HCT116 (cell line): Measurements from ENCODE around the gene BCAS4. TPM values are rescaled to one million over a fixed set of nuclear protein-coding genes. Genes with fewer than 3 reads are reported as not detected.

Experiments
- ATAC-seq: fragments of 200-7000 bp; cut with Tn5 transposase; 2 replicates; pipeline ENCODE4 v1.9.1; 2020; ENCODE audit warnings: mild to moderate bottlenecking, moderate library complexity
- BruUV-seq: library from RNA; stranded (reverse); fragments of 400-500 nt; replicated peaks from 2 replicates; lab custom pipeline; 2021; lab: Mats Ljungman, UMichigan
- CTCF ChIA-PET: fragments of 300-600 bp; sonication (Branson Sonifier 250); formaldehyde crosslinking; loops from one replicate; lab custom pipeline; 2021; ENCODE audit warnings: antibody characterized with exemption; lab: Charles Lee
- POLR2A ChIA-PET: fragments of 300-600, 350-600 bp; sonication (Branson Sonifier 250); formaldehyde crosslinking; loops from one replicate; lab custom pipeline; 2021; ENCODE audit warnings: antibody characterized with exemption; lab: Charles Lee
- RAD21 ChIA-PET, 2 experiments: fragments of 300-600 bp; sonication (Branson Sonifier 250); formaldehyde crosslinking; loops; one replicate each; lab custom pipeline; 2023; ENCODE audit warnings: low total read pairs in 2 of 2; ENCODE audit not compliant: uncharacterized antibody in 2 of 2, unreplicated experiment in 2 of 2, low non-redundant PET in 1 of 2; lab: Charles Lee
- DNase-seq: peaks from one replicate; pipeline ENCODE4 v3.0.0-alpha.2; 2010; ENCODE audit warnings: low read depth, low spot score
- H2AFZ ChIP-seq: fragments of 200-600 bp; shearing (Covaris generic), sonication (generic); 2 replicates; pipeline ENCODE4 v1.6.1; 2017; ENCODE audit warnings: low read depth, mixed run types, mixed read lengths, antibody characterized with exemption, low read length; ENCODE audit not compliant: poor library complexity, severe bottlenecking
- H3K27ac ChIP-seq: 2 replicates; pipeline ENCODE4 v1.5.1; 2012; ENCODE audit warnings: low read depth, low read length
- H3K27me3 ChIP-seq: fragments of 200-600 bp; sonication (generic); 2 replicates; pipeline ENCODE4 v1.6.1; 2016; ENCODE audit warnings: mixed run types, low read length, mixed read lengths; ENCODE audit not compliant: insufficient read depth
- H3K36me3 ChIP-seq, 2 experiments: fragments of 200-500 bp in 1 of 2; fragments of 200-600 bp in 1 of 2; sonication (Bioruptor generic) in 1 of 2; sonication (generic) in 1 of 2; 2 replicates each; pipeline versions ENCODE4 v1.5.1 to v1.6.1; 2014 to 2016; ENCODE audit warnings: low read length in 2 of 2, inconsistent platforms in 1 of 2, mixed read lengths in 1 of 2, mixed run types in 1 of 2; ENCODE audit not compliant: insufficient read depth in 2 of 2, control insufficient read depth in 1 of 2
- H3K4me1 ChIP-seq, 2 experiments: fragments of 200-600 bp in 1 of 2; sonication (generic) in 1 of 2; 2 replicates each; pipeline versions ENCODE4 v1.5.1 to v1.6.1; 2012 to 2017; ENCODE audit warnings: low read length in 2 of 2, inconsistent platforms in 1 of 2, mild to moderate bottlenecking in 1 of 2, mixed read lengths in 1 of 2, mixed run types in 1 of 2, moderate library complexity in 1 of 2; ENCODE audit not compliant: insufficient read depth in 2 of 2, control insufficient read depth in 1 of 2
- H3K4me2 ChIP-seq: fragments of 200-600 bp; sonication (generic); 2 replicates; pipeline ENCODE4 v1.6.1; 2017; ENCODE audit warnings: mixed run types, low read length, mixed read lengths
- H3K4me3 ChIP-seq, 2 experiments: fragments of 200-600 bp in 1 of 2; sonication (generic) in 1 of 2; replicated peaks in 1 of 2; 2 replicates each; pipeline ENCODE4 v1.5.1; 2011 to 2016; ENCODE audit warnings: low read length in 2 of 2, control low read depth in 1 of 2, low read depth in 1 of 2, mild to moderate bottlenecking in 1 of 2, mixed read lengths in 1 of 2, mixed run types in 1 of 2
- H3K79me2 ChIP-seq: fragments of 200-600 bp; sonication (generic); 2 replicates; pipeline ENCODE4 v1.6.1; 2017; ENCODE audit warnings: mild to moderate bottlenecking, mixed run types, low read length, moderate library complexity, mixed read lengths; ENCODE audit not compliant: insufficient read depth
- H3K9ac ChIP-seq: fragments of 200-600 bp; sonication (generic); 2 replicates; pipeline ENCODE4 v1.6.1; 2016; ENCODE audit warnings: low read length, mixed read lengths
- H3K9me2 ChIP-seq: fragments of 200-600 bp; sonication (generic), shearing (Covaris generic); 2 replicates; pipeline ENCODE4 v1.6.1; 2017; ENCODE audit warnings: mixed run types, mild to moderate bottlenecking, moderate library complexity; ENCODE audit not compliant: insufficient read depth
- H3K9me3 ChIP-seq, 2 experiments: fragments of 200-500 bp in 1 of 2; fragments of 200-600 bp in 1 of 2; sonication (Bioruptor generic) in 1 of 2; sonication (generic) in 1 of 2; 2 replicates each; pipeline ENCODE4 v1.6.1; 2014 to 2017; ENCODE audit warnings: low read length in 2 of 2, mixed read lengths in 2 of 2, inconsistent platforms in 1 of 2, low read depth in 1 of 2, mild to moderate bottlenecking in 1 of 2, mixed run types in 1 of 2, moderate library complexity in 1 of 2; ENCODE audit not compliant: control insufficient read depth in 1 of 2, insufficient read depth in 1 of 2
- H4K20me1 ChIP-seq: fragments of 200-600 bp; sonication (generic), shearing (Covaris generic); 2 replicates; pipeline ENCODE4 v1.6.1; 2017; ENCODE audit warnings: mixed run types, mild to moderate bottlenecking, moderate library complexity; ENCODE audit not compliant: insufficient read depth
- ATF3 ChIP-seq: IDR thresholded peaks from 2 replicates; pipeline ENCODE4 v1.6.1; 2012
- CBX3 ChIP-seq: IDR thresholded peaks from 2 replicates; pipeline ENCODE4 v1.6.1; 2012; ENCODE audit warnings: low read depth
- CEBPB ChIP-seq: IDR thresholded peaks from 2 replicates; pipeline ENCODE4 v1.6.1; 2012; ENCODE audit warnings: low read depth
- CTCF ChIP-seq, 3 experiments: fragments of 200-600 bp in 1 of 3; sonication (generic) in 1 of 3; IDR thresholded peaks in 2 of 3; conservative IDR thresholded peaks in 1 of 3; 2 replicates each; pipeline ENCODE4 v1.5.1; 2012 to 2017; ENCODE audit warnings: low read depth in 2 of 3, low read length in 2 of 3, antibody characterized with exemption in 1 of 3, borderline replicate concordance in 1 of 3, control low read depth in 1 of 3, mild to moderate bottlenecking in 1 of 3, mixed read lengths in 1 of 3, mixed run types in 1 of 3, moderate library complexity in 1 of 3; ENCODE audit not compliant: insufficient read depth in 1 of 3
- EGR1 ChIP-seq: IDR thresholded peaks from 2 replicates; pipeline ENCODE4 v1.6.1; 2012; ENCODE audit warnings: low read depth
- ELF1 ChIP-seq: IDR thresholded peaks from 2 replicates; pipeline ENCODE4 v1.6.1; 2012; ENCODE audit warnings: low read depth, borderline replicate concordance
- EZH2 ChIP-seq: fragments of 200-600 bp; sonication (generic); IDR thresholded peaks from 2 replicates; pipeline ENCODE4 v1.6.1; 2017; ENCODE audit warnings: antibody characterized with exemption, mixed run types
- EZH2phosphoT487 ChIP-seq: fragments of 200-600 bp; IDR thresholded peaks from 2 replicates; pipeline ENCODE4 v1.6.1; 2018; ENCODE audit warnings: antibody characterized with exemption, borderline replicate concordance
- FOSL1 ChIP-seq: IDR thresholded peaks from 2 replicates; pipeline ENCODE4 v1.6.1; 2012; ENCODE audit warnings: low read depth
- MAX ChIP-seq: IDR thresholded peaks from 2 replicates; pipeline ENCODE4 v1.6.1; 2012
- POLR2AphosphoS5 ChIP-seq: IDR thresholded peaks from 2 replicates; pipeline ENCODE4 v1.6.1; 2011; ENCODE audit warnings: mild to moderate bottlenecking, low read depth, low read length, moderate library complexity
- RAD21 ChIP-seq: IDR thresholded peaks from 2 replicates; pipeline ENCODE4 v1.6.1; 2012; ENCODE audit warnings: low read depth, mild to moderate bottlenecking
- REST ChIP-seq: IDR thresholded peaks from 2 replicates; pipeline ENCODE4 v1.6.1; 2012; ENCODE audit warnings: low read depth
- SIN3A ChIP-seq: IDR thresholded peaks from 2 replicates; pipeline ENCODE4 v1.6.1; 2012; ENCODE audit warnings: low read depth
- SP1 ChIP-seq: IDR thresholded peaks from 2 replicates; pipeline ENCODE4 v1.6.1; 2012; ENCODE audit warnings: low read depth
- TCF7L2 ChIP-seq: IDR thresholded peaks from 2 replicates; pipeline ENCODE4 v1.7.0; 2011; ENCODE audit warnings: borderline replicate concordance, inconsistent platforms; ENCODE audit not compliant: insufficient read depth, insufficient read length; ENCODE audit errors: extremely low read depth
- YY1 ChIP-seq: IDR thresholded peaks from 2 replicates; pipeline ENCODE4 v1.6.1; 2011; ENCODE audit warnings: low read length, low read depth, moderate library complexity, mild to moderate bottlenecking; ENCODE audit not compliant: insufficient replicate concordance; ENCODE audit errors: extremely low read depth
- ZNF274 ChIP-seq: fragments of 200-500 bp; sonication (Bioruptor generic); IDR thresholded peaks from 2 replicates; pipeline ENCODE4 v1.6.1; 2014; ENCODE audit warnings: mild to moderate bottlenecking, low read depth, low read length, inconsistent platforms
- intact Hi-C: fragments of 100-400 bp; cut with micrococcal nuclease; formaldehyde crosslinking; loops from 2 replicates; pipeline ENCODE4 v1.10.0; 2022
- total RNA-seq: library from RNA; stranded (reverse); gene quantifications from one replicate; pipeline ENCODE4 v1.2.1, GENCODE V29; 2021; ENCODE audit not compliant: unreplicated experiment

Gene BCAS4
- total RNA-seq, 1 experiment from 2014 or later: 18.9 TPM

- ChIA-PET RAD21 (interaction anchor here in 1 of 2 experiments (0.8 kb wide), 1 partner anchor 24 kb away, joined by 3 read pairs; no protein-coding TSS in a partner anchor), CTCF (interaction anchor here (0.6 to 4.5 kb wide), 10 partner anchors 22 to 217 kb away, joined by 3 to 106 read pairs (median 7); no protein-coding TSS in a partner anchor), POLR2A (interaction anchor here (1.0 to 1.8 kb wide), 2 partner anchors 150 to 160 kb away, joined by 3 to 12 read pairs; no protein-coding TSS in a partner anchor)
- no peak overlapping the region for H3K4me2 ChIP-seq
- H3K9me2 ChIP-seq: no peaks in the 10 kb centered on the region
- no peak for ATAC-seq
- TF ChIP-seq SIN3A (no peak), REST (no peak), YY1 (no peak), SP1 (no peak), CBX3 (no peak), ELF1 (no peak), EZH2phosphoT487 (no peak), CEBPB (no peak), EZH2 (no peak), ZNF274 (no peak), CTCF (IDR thresholded peaks at IDR 0.05 in 2 of 3, conservative IDR thresholded peaks at IDR 0.05 in 1 of 3; ENCODE audit: borderline replicate concordance in 1 of 3, insufficient read depth in 1 of 3, low read depth in 2 of 3, low read length in 2 of 3) (no peak), MAX (no peak), TCF7L2 (no peak), FOSL1 (no peak), ATF3 (no peak), EGR1 (no peak), RAD21 (no peak), POLR2AphosphoS5 (no peak)
- H3K9me3 ChIP-seq: no peaks in the 10 kb centered on the region
- no peaks in the 10 kb centered on the region for H3K79me2 ChIP-seq
- no peak overlapping the region for H2AFZ ChIP-seq
- no peak overlapping the region for H3K27ac ChIP-seq
- no peaks in the 10 kb centered on the region for H3K36me3 ChIP-seq
- no peak overlapping the region for H3K4me3 ChIP-seq
- H3K4me1 ChIP-seq: peaks cover 18 to 32% of the 10 kb centered on the region in 2 experiments
- intact Hi-C loops: no loop called here
- H3K9ac ChIP-seq: no peak overlapping the region
- H4K20me1 ChIP-seq: no peaks in the 10 kb centered on the region
- H3K27me3 ChIP-seq: no peaks in the 10 kb centered on the region
- no TSS peak for BruUV-seq
- DNase-seq: no peak
Measured at GRCh38 chr20:50787181-50787580, 7.7 kb upstream of the BCAS4 start.
